Measurements from ENCODE around the gene ATG7.

GRCh38 chr3:11385326-11385725 is 113.1 kb downstream of the ATG7 start:
- TF ChIP-seq, protein P1, sequence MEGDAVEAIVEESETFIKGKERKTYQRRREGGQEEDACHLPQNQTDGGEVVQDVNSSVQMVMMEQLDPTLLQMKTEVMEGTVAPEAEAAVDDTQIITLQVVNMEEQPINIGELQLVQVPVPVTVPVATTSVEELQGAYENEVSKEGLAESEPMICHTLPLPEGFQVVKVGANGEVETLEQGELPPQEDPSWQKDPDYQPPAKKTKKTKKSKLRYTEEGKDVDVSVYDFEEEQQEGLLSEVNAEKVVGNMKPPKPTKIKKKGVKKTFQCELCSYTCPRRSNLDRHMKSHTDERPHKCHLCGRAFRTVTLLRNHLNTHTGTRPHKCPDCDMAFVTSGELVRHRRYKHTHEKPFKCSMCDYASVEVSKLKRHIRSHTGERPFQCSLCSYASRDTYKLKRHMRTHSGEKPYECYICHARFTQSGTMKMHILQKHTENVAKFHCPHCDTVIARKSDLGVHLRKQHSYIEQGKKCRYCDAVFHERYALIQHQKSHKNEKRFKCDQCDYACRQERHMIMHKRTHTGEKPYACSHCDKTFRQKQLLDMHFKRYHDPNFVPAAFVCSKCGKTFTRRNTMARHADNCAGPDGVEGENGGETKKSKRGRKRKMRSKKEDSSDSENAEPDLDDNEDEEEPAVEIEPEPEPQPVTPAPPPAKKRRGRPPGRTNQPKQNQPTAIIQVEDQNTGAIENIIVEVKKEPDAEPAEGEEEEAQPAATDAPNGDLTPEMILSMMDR (IDR thresholded peaks at IDR 0.05; ENCODE audit: borderline replicate concordance, extremely low read depth, low read length, poor library complexity, severe bottlenecking) = no peak
- TF ChIP-seq EZH2 (IDR thresholded peaks at IDR 0.05; ENCODE audit: borderline replicate concordance, low read depth, low read length, severe bottlenecking) = no peak
